H9 (cell line): ENCODE data around the gene HGS. TPM values are rescaled to one million over a fixed set of nuclear protein-coding genes. Genes with fewer than 3 reads are reported as not detected.

ENCODE experiments used
- DNase-seq: peaks from one replicate; pipeline ENCODE4 v3.0.0-alpha.2; 2017
- H2AFZ ChIP-seq: one replicate; pipeline ENCODE4 v1.6.1; 2013; ENCODE audit warnings: mild to moderate bottlenecking, low read length, control low read depth, moderate library complexity
- H2AK5ac ChIP-seq: 2 replicates; pipeline ENCODE4 v1.6.1; 2013; ENCODE audit warnings: low read length, control low read depth, mixed read lengths; ENCODE audit not compliant: insufficient read length
- H2BK120ac ChIP-seq: one replicate; pipeline ENCODE4 v1.6.1; 2013; ENCODE audit warnings: low read depth, mild to moderate bottlenecking, low read length, control low read depth, inconsistent platforms; ENCODE audit not compliant: poor library complexity, severe bottlenecking
- H2BK12ac ChIP-seq: 2 replicates; pipeline ENCODE4 v1.6.1; 2013; ENCODE audit warnings: low read length, control low read depth, mixed read lengths, low read depth; ENCODE audit not compliant: insufficient read length
- H2BK15ac ChIP-seq: 2 replicates; pipeline ENCODE4 v1.6.1; 2013; ENCODE audit warnings: low read depth, low read length, control low read depth
- H2BK20ac ChIP-seq: one replicate; pipeline ENCODE4 v1.6.1; 2013; ENCODE audit warnings: low read depth, mild to moderate bottlenecking, low read length, control low read depth, inconsistent platforms; ENCODE audit not compliant: poor library complexity, severe bottlenecking
- H2BK5ac ChIP-seq: 2 replicates; pipeline ENCODE4 v1.6.1; 2013; ENCODE audit warnings: low read length, control low read depth, mixed read lengths; ENCODE audit not compliant: insufficient read length
- H3K14ac ChIP-seq: 2 replicates; pipeline ENCODE4 v1.6.1; 2013; ENCODE audit warnings: low read length, control low read depth; ENCODE audit not compliant: insufficient read depth
- H3K18ac ChIP-seq: 2 replicates; pipeline ENCODE4 v1.6.1; 2013; ENCODE audit warnings: low read depth, mild to moderate bottlenecking, mixed read lengths, low read length, control low read depth; ENCODE audit not compliant: insufficient read length
- H3K23ac ChIP-seq: 2 replicates; pipeline ENCODE4 v1.6.1; 2013; ENCODE audit warnings: low read length, control low read depth, mixed read lengths, low read depth; ENCODE audit not compliant: insufficient read length
- H3K23me2 ChIP-seq: 2 replicates; pipeline ENCODE4 v1.6.1; 2013; ENCODE audit warnings: low read depth, mild to moderate bottlenecking, mixed read lengths, low read length, control low read depth; ENCODE audit not compliant: insufficient read length, poor library complexity, severe bottlenecking
- H3K27ac ChIP-seq: 2 replicates; pipeline ENCODE4 v1.5.1; 2013; ENCODE audit warnings: low read length, control low read depth, mixed read lengths, low read depth; ENCODE audit not compliant: insufficient read length
- H3K27me3 ChIP-seq: 2 replicates; pipeline ENCODE4 v1.6.1; 2013; ENCODE audit warnings: low read length, control low read depth, inconsistent platforms; ENCODE audit not compliant: insufficient read depth
- H3K4ac ChIP-seq: 2 replicates; pipeline ENCODE4 v1.6.1; 2013; ENCODE audit warnings: low read depth, mild to moderate bottlenecking, control low read depth, inconsistent platforms, low read length, moderate library complexity
- H3K4me1 ChIP-seq: 2 replicates; pipeline ENCODE4 v1.6.1; 2013; ENCODE audit warnings: low read length, control low read depth, inconsistent platforms; ENCODE audit not compliant: insufficient read depth
- H3K4me2 ChIP-seq: 2 replicates; pipeline ENCODE4 v1.6.1; 2013; ENCODE audit warnings: low read length, control low read depth, mixed read lengths; ENCODE audit not compliant: insufficient read length, insufficient read depth
- H3K56ac ChIP-seq: 2 replicates; pipeline ENCODE4 v1.6.1; 2013; ENCODE audit warnings: low read depth, mild to moderate bottlenecking, mixed read lengths, low read length, control low read depth; ENCODE audit not compliant: insufficient read length
- H3K79me1 ChIP-seq: 2 replicates; pipeline ENCODE4 v1.6.1; 2013; ENCODE audit warnings: low read depth, mild to moderate bottlenecking, moderate library complexity, low read length, control low read depth, inconsistent platforms; ENCODE audit not compliant: insufficient read depth, poor library complexity, severe bottlenecking
- H3K79me2 ChIP-seq: 2 replicates; pipeline ENCODE4 v1.6.1; 2013; ENCODE audit warnings: low read length, control low read depth, inconsistent platforms; ENCODE audit not compliant: insufficient read depth
- H3K9ac ChIP-seq: 2 replicates; pipeline ENCODE4 v1.6.1; 2013; ENCODE audit warnings: low read length, control low read depth, mixed read lengths; ENCODE audit not compliant: insufficient read length; ENCODE audit errors: extremely low read depth
- H3K9me3 ChIP-seq: one replicate; pipeline ENCODE4 v1.6.1; 2013; ENCODE audit warnings: low read depth, low read length, inconsistent platforms; ENCODE audit not compliant: control insufficient read depth
- H3T11ph ChIP-seq: one replicate; pipeline ENCODE4 v1.6.1; 2013; ENCODE audit warnings: mild to moderate bottlenecking, low read length, control low read depth, inconsistent platforms
- H4K20me1 ChIP-seq: one replicate; pipeline ENCODE4 v1.6.1; 2013; ENCODE audit not compliant: control insufficient read depth, insufficient read length, insufficient read depth
- H4K5ac ChIP-seq: 2 replicates; pipeline ENCODE4 v1.6.1; 2013; ENCODE audit warnings: low read depth, mild to moderate bottlenecking, mixed read lengths, low read length, control low read depth; ENCODE audit not compliant: insufficient read length
- H4K8ac ChIP-seq: replicated peaks from 2 replicates; pipeline ENCODE4 v1.6.1; 2013; ENCODE audit warnings: low read length, control low read depth, mixed read lengths, low read depth; ENCODE audit not compliant: insufficient read length
- H4K91ac ChIP-seq: 2 replicates; pipeline ENCODE4 v1.6.1; 2013; ENCODE audit warnings: low read depth, mild to moderate bottlenecking, moderate library complexity, mixed read lengths, low read length, control low read depth; ENCODE audit not compliant: insufficient read length
- H3K27ac Mint-ChIP-seq, 3 experiments: 2 replicates in 2 of 3; 3 replicates in 1 of 3; pipeline ENCODE4 v1.8.0; 2020 to 2021; ENCODE audit warnings: mixed read lengths in 3 of 3, mild to moderate bottlenecking in 1 of 3, moderate library complexity in 1 of 3
- H3K27me3 Mint-ChIP-seq: 2 replicates; pipeline ENCODE4 v1.8.0; 2021; ENCODE audit warnings: low read depth, mild to moderate bottlenecking, moderate library complexity, mixed read lengths
- H3K36me3 Mint-ChIP-seq, 3 experiments: 2 replicates in 2 of 3; 3 replicates in 1 of 3; pipeline ENCODE4 v1.8.0; 2020 to 2021; ENCODE audit warnings: low read depth in 3 of 3, mixed read lengths in 3 of 3; ENCODE audit not compliant: insufficient read depth in 1 of 3
- H3K4me1 Mint-ChIP-seq, 2 experiments: 2 replicates each; pipeline ENCODE4 v1.8.0; 2020; ENCODE audit warnings: mixed read lengths in 2 of 2
- H3K4me3 Mint-ChIP-seq, 2 experiments: 2 replicates in 1 of 2; 3 replicates in 1 of 2; pipeline ENCODE4 v1.8.0; 2020 to 2021; ENCODE audit warnings: mild to moderate bottlenecking in 2 of 2, mixed read lengths in 2 of 2, moderate library complexity in 1 of 2
- H3K9me3 Mint-ChIP-seq, 2 experiments: 2 replicates in 1 of 2; 3 replicates in 1 of 2; pipeline ENCODE4 v1.8.0; 2020; ENCODE audit warnings: mild to moderate bottlenecking in 2 of 2, mixed read lengths in 2 of 2, moderate library complexity in 1 of 2
- CTCF ChIP-seq: fragments of 200-600 bp; sonication (generic); conservative IDR thresholded peaks from 3 replicates; pipeline ENCODE4 v1.8.0; 2021; ENCODE audit warnings: antibody characterized with exemption, mild to moderate bottlenecking
- WGBS: extraction: QIAGEN DNeasy Blood & Tissue Kit; methylation state at CpG from one replicate; pipeline ENCODE4 v1.1.7; 2013; ENCODE audit warnings: missing lambda C conversion rate, low lambda C conversion rate, mixed read lengths; ENCODE audit not compliant: insufficient read length; ENCODE audit errors: extremely low coverage; 5-methylcytosine and 5-hydroxymethylcytosine counted together
- total RNA-seq: library from RNA; stranded (reverse); gene quantifications from 2 replicates; pipeline ENCODE4 v1.2.1, GENCODE V29; 2021

The HGS gene
- total RNA-seq, 1 experiment from 2014 or later: 106 TPM

- Histone ChIP-seq H2BK12ac (no peak overlapping the region), H4K8ac (no peak overlapping the region), H3K14ac (no peak overlapping the region), H3K56ac (no peak overlapping the region), H3K9ac (no peak overlapping the region), H4K91ac (no peak overlapping the region), H3K23me2 (no peaks in the 10 kb centered on the region), H2BK5ac (no peak overlapping the region), H3T11ph (no peak overlapping the region), H3K4ac (no peak overlapping the region), H4K20me1 (no peaks in the 10 kb centered on the region), H2BK20ac (no peak overlapping the region), H3K79me1 (no peaks in the 10 kb centered on the region), H3K4me2 (no peak overlapping the region), H3K79me2 (peaks cover 2% of the 10 kb centered on the region; the same call in 1 of the 2 replicates), H2AFZ (no peak overlapping the region), H3K23ac (no peak overlapping the region), H2AK5ac (no peak overlapping the region), H2BK120ac (no peak overlapping the region), H2BK15ac (no peak overlapping the region), H4K5ac (no peak overlapping the region), H3K27ac (no peak overlapping the region), H3K9me3 (no peaks in the 10 kb centered on the region), H3K4me1 (no peaks in the 10 kb centered on the region), H3K27me3 (no peaks in the 10 kb centered on the region), H3K18ac (no peak overlapping the region)
- no peak for DNase-seq
- WGBS: no CpG with 5 or more reads among the region's 18 CpGs
- no peak overlapping the region; a peak in 1 of 7 replicates for H3K27ac Mint-ChIP-seq
- TF ChIP-seq CTCF: no peak
- no peak overlapping the region for H3K4me3 Mint-ChIP-seq
- H3K36me3 Mint-ChIP-seq: peaks cover 35 to 73% (median 62%) of the 10 kb centered on the region in 3 experiments
- no peaks in the 10 kb centered on the region for H3K4me1 Mint-ChIP-seq
- no peaks in the 10 kb centered on the region for H3K9me3 Mint-ChIP-seq
- no peaks in the 10 kb centered on the region for H3K27me3 Mint-ChIP-seq
Measured at GRCh38 chr17:81691196-81691595, 7.4 kb downstream of the HGS start.
